Spleen (tissue), 11 donors: ENCODE results near the gene TIGD3. TPM values are rescaled to one million over a fixed set of nuclear protein-coding genes. Genes with fewer than 3 reads are reported as not detected.

Experiments
- DNase-seq: peaks from one replicate; pipeline ENCODE4 v3.0.0-alpha.2; 2020
- H3K27ac ChIP-seq, 8 donors: fragments of 200-600 bp; sonication (generic) in 7 of 8; 1 replicate in 4 of 8; 2 replicates in 4 of 8; pipeline versions ENCODE4 v1.5.0 to v1.8.0; 2016 to 2021; ENCODE audit warnings: inconsistent platforms in 4 of 8, mild to moderate bottlenecking in 4 of 8, moderate library complexity in 1 of 8
- H3K27me3 ChIP-seq, 7 donors: fragments of 200-600 bp; sonication (generic) in 6 of 7; replicated peaks in 1 of 7; 1 replicate in 4 of 7; 2 replicates in 3 of 7; pipeline versions ENCODE4 v1.5.0 to v1.8.0; 2016 to 2021; ENCODE audit warnings: inconsistent platforms in 3 of 7, mild to moderate bottlenecking in 1 of 7
- H3K36me3 ChIP-seq, 6 donors: fragments of 200-600 bp; sonication (generic) in 5 of 6; 1 replicate in 4 of 6; 2 replicates in 2 of 6; pipeline versions ENCODE4 v1.5.0 to v1.8.0; 2016 to 2021; ENCODE audit warnings: inconsistent platforms in 2 of 6
- H3K4me1 ChIP-seq, 6 donors: fragments of 200-600 bp; sonication (generic) in 5 of 6; 1 replicate in 3 of 6; 2 replicates in 3 of 6; pipeline versions ENCODE4 v1.5.0 to v1.8.0; 2016 to 2021; ENCODE audit warnings: inconsistent platforms in 3 of 6
- H3K4me3 ChIP-seq, 8 donors: fragments of 200-600 bp; sonication (generic) in 7 of 8; 1 replicate in 4 of 8; 2 replicates in 4 of 8; pipeline versions ENCODE4 v1.5.0 to v1.8.0; 2016 to 2021; ENCODE audit warnings: inconsistent platforms in 4 of 8, mild to moderate bottlenecking in 4 of 8, moderate library complexity in 2 of 8
- H3K9me3 ChIP-seq, 8 donors: fragments of 200-600 bp; sonication (generic) in 7 of 8; 1 replicate in 4 of 8; 2 replicates in 4 of 8; pipeline versions ENCODE4 v1.5.0 to v1.8.0; 2016 to 2021; ENCODE audit warnings: inconsistent platforms in 4 of 8
- POLR2A ChIP-seq, 3 donors: fragments of 450-650 bp; IDR thresholded peaks; one replicate each; pipeline ENCODE4 v1.5.1; 2017; ENCODE audit warnings: antibody characterized with exemption in 3 of 3, mild to moderate bottlenecking in 1 of 3
- POLR2AphosphoS5 ChIP-seq, 3 donors: sonication (generic); formaldehyde crosslinking; IDR thresholded peaks; one replicate each; pipeline ENCODE4 v1.5.1; 2017; ENCODE audit warnings: antibody characterized with exemption in 3 of 3
- WGBS, 5 donors: extraction: QIAGEN DNeasy Blood & Tissue Kit in 3 of 5; methylation state at CpG; one replicate each; pipeline versions ENCODE4 v1.1.5 to v1.1.7; 2013 to 2018; 5-methylcytosine and 5-hydroxymethylcytosine counted together
- intact Hi-C: fragments of 100-400 bp; cut with DNase I; formaldehyde crosslinking; loops from one replicate; pipeline ENCODE4 v1.15.0; 2023; ENCODE audit warnings: low total_unique reads
- polyA plus RNA-seq, 3 donors: library from polyadenylated mRNA; stranded (reverse); fragments of 200-250 nt; gene quantifications; one replicate each; pipeline ENCODE4 v1.2.1, GENCODE V29; 2013
- total RNA-seq, 7 donors: library from RNA; depleted of rRNA in 3 of 7; stranded (reverse); fragments of >200 nt in 3 of 7; fragmentation: NEBNext Ultra II Directional in 4 of 7; extraction: Animal tissue kit (Norgen Biotek cat#: 25700) in 4 of 7; gene quantifications; one replicate each; pipeline versions ENCODE4 v1.1.0 to v1.2.1, GENCODE V29; 2016 to 2021
- TF ChIP-seq, protein P1 (sequence below), 11 experiments: fragments of 200-600 bp in 7 of 11; fragments of 450-650 bp in 4 of 11; sonication (generic) in 4 of 11; IDR thresholded peaks in 8 of 11; conservative IDR thresholded peaks in 3 of 11; 1 replicate in 7 of 11; 2 replicates in 4 of 11; pipeline versions ENCODE4 v1.4.0 to v1.8.0; 2016 to 2021; ENCODE audit warnings: antibody characterized with exemption in 11 of 11, inconsistent platforms in 4 of 11, mild to moderate bottlenecking in 1 of 11
- donor health status: healthy with polysubstance abuse.
- donor health status: DM: no; HTN: no; CAD: no; lungs with moderate emphysema.
- donor health status: DM: no; HTN: no; CAD: no.
- donor health status: Bipolar disorder and iron deficiency.
- donor health status: healthy.
- donor health status: DM: no; HTN: no; CAD: no.
- donor health status: DM: yes; HTN: yes; CAD: no.

The TIGD3 gene
- total and polyA plus RNA-seq, 10 donors, result 0.56 to 2.7 (median 0.93) TPM

- Histone ChIP-seq H3K27me3 (no peaks in the 10 kb centered on the region), H3K27ac (peak overlapping the region; percentile 60 to 98 (median 82)), H3K9me3 (no peaks in the 10 kb centered on the region), H3K36me3 (peaks cover 0 to 68% (median 29%) of the 10 kb centered on the region in 6 donors), H3K4me3 (peak overlapping the region in 5 of 8 donors; percentile 3 to 93 (median 82)), H3K4me1 (peaks cover 69 to 92% (median 83%) of the 10 kb centered on the region in 6 donors)
- intact Hi-C loops, result no loop called here
- TF ChIP-seq, protein P1, sequence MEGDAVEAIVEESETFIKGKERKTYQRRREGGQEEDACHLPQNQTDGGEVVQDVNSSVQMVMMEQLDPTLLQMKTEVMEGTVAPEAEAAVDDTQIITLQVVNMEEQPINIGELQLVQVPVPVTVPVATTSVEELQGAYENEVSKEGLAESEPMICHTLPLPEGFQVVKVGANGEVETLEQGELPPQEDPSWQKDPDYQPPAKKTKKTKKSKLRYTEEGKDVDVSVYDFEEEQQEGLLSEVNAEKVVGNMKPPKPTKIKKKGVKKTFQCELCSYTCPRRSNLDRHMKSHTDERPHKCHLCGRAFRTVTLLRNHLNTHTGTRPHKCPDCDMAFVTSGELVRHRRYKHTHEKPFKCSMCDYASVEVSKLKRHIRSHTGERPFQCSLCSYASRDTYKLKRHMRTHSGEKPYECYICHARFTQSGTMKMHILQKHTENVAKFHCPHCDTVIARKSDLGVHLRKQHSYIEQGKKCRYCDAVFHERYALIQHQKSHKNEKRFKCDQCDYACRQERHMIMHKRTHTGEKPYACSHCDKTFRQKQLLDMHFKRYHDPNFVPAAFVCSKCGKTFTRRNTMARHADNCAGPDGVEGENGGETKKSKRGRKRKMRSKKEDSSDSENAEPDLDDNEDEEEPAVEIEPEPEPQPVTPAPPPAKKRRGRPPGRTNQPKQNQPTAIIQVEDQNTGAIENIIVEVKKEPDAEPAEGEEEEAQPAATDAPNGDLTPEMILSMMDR (IDR thresholded peaks at IDR 0.05 in 8 of 11, conservative IDR thresholded peaks at IDR 0.05 in 3 of 11), result no peak
- TF ChIP-seq POLR2AphosphoS5 (IDR thresholded peaks at IDR 0.05) (peak in 2 of 3 donors; percentile 47 to 59), POLR2A (IDR thresholded peaks at IDR 0.05) (no peak)
- DNase-seq, result peak; percentile 68
- WGBS, 5 donors, result 73 to 92% (median 87%) methylated on average over 12 to 20 of the region's 20 CpGs
Measured at GRCh38 chr11:65389294-65389980, 34.9 kb downstream of the TIGD3 start.

DNA sequence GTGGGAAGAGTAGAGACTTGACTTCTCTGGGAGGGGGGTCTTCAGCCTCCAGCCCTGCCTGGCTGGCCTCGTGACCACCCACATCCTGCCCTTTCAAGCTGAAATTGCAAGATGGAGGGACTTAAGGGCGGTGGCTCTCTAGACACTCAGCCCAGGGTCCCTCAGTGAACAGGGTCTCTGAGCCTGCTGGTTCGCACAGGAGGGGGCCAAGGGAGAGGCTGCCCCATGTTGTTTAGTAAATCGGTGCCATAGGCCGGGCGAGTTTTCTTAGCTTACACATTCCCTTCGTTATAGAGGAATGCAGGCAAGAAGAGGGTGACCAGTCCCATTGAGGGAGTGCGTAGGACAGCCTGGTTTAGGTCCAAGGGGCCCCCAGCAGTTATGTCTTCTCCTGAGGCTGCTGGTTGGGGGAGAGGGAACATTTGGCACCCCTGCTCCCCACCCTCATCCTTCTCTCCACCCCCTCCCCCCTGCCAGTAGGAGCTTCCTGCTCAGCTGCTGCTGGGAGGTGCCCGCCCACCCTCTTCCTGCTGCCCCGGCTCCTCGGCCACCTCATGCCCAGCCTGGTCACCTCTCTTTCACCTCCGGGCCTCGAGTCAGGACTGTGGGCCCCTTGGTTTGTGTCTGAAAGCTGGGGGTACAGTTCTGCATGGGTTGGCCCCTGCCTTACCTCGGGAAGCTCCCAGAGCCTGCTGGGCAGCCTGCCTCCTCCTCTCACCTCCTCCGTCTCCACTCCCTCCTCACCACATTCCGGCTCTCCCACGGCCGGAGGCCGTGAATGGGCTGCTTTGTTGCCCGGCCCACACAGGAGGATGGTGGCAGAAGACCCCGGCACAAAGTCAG lies 35.8 kb downstream of the TIGD3 start:
- no peak for TF ChIP-seq POLR2A (IDR thresholded peaks at IDR 0.05)
- TF ChIP-seq POLR2AphosphoS5 (IDR thresholded peaks at IDR 0.05), result no peak
- TF ChIP-seq, protein P1 (IDR thresholded peaks at IDR 0.05 in 8 of 11, conservative IDR thresholded peaks at IDR 0.05 in 3 of 11), result no peak
- Histone ChIP-seq H3K4me3 (peak overlapping the region in 4 of 8 donors; percentile 9 to 93 (median 83)), H3K27me3 (no peaks in the 10 kb centered on the region), H3K36me3 (peaks cover 0 to 77% (median 38%) of the 10 kb centered on the region in 6 donors), H3K27ac (peak overlapping the region; percentile 60 to 98 (median 82)), H3K9me3 (no peaks in the 10 kb centered on the region), H3K4me1 (peaks cover 60 to 83% (median 75%) of the 10 kb centered on the region in 6 donors)
- intact Hi-C loops, result no loop called here
- DNase-seq, result no peak
- WGBS, 5 donors, result 50 to 63% (median 59%) methylated on average over 18 to 21 of the region's 21 CpGs

DNA sequence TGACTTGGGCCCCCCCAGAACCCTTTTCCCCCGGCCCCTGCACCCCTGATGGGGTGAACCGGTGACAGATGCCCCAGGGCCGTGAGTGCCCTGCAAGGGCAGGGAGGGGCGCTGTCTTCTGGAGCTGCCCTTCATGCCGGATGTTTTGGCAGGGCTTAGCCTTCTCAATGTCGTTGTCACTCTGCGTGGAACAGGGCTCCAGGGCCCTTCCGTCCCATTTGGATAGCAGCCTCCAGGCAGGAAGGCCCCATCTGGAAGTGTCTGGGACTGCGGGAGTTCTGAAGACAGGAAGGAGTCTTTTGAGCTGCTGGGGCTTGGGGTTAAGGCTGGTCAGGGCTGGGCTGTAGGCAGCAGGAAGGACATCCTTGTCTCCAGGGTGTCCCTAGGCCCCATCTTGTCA lies 36.4 kb downstream of the TIGD3 start:
- intact Hi-C loops, result no loop called here
- H3K27me3 ChIP-seq, result no peaks in the 10 kb centered on the region
- H3K9me3 ChIP-seq, result no peaks in the 10 kb centered on the region
- H3K27ac ChIP-seq, result peak overlapping the region; percentile 60 to 98 (median 82)
- H3K36me3 ChIP-seq, result peaks cover 0 to 84% (median 44%) of the 10 kb centered on the region in 6 donors
- WGBS, 5 donors, result 43 to 70% (median 65%) methylated on average over 6 to 9 of the region's 9 CpGs; no CpG with 5 or more reads in 1 of the 5 donors
- peaks cover 56 to 77% (median 68%) of the 10 kb centered on the region in 6 donors for H3K4me1 ChIP-seq
- TF ChIP-seq, protein P1 (IDR thresholded peaks at IDR 0.05 in 8 of 11, conservative IDR thresholded peaks at IDR 0.05 in 3 of 11), result peak in 5 of 11 experiments; percentile 12 to 31 (median 20)
- TF ChIP-seq POLR2A (IDR thresholded peaks at IDR 0.05) (no peak), POLR2AphosphoS5 (IDR thresholded peaks at IDR 0.05) (peak; percentile 80 to 88 (median 85))
- H3K4me3 ChIP-seq, result peak overlapping the region in 2 of 8 donors; percentile 84 to 93
- no peak for DNase-seq
